ENCODE results near the gene DUSP9.
A peak's percentile ranks its signal among the peaks of the same experiment; 100 is the strongest.

Gene DUSP9

DNA sequence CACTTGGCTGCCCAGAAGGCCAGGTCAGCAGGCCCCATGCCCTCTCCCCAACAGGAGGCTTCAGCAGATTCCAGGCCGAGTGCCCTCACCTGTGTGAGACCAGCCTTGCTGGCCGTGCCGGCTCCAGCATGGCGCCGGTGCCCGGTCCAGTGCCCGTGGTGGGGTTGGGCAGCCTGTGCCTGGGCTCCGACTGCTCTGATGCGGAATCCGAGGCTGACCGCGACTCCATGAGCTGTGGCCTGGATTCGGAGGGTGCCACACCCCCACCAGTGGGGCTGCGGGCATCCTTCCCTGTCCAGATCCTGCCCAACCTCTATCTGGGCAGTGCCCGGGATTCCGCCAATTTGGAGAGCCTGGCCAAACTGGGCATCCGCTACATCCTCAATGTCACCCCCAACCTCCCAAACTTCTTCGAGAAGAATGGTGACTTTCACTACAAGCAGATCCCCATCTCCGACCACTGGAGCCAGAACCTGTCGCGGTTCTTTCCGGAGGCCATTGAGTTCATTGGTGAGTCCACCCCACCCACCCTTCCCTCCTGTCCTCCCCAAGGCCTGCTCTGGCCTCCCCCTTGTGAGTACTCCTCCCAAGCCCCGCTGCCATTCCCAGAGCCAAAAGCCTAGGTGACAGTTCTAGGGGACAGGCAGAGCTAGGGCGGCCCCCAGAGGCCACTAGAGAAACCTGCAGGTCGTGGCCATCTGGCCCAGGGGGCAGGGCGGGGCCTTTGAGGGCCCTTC, 2.3 kb downstream of the DUSP9 start:
- peak; percentile 22 for DNase-seq

DNA sequence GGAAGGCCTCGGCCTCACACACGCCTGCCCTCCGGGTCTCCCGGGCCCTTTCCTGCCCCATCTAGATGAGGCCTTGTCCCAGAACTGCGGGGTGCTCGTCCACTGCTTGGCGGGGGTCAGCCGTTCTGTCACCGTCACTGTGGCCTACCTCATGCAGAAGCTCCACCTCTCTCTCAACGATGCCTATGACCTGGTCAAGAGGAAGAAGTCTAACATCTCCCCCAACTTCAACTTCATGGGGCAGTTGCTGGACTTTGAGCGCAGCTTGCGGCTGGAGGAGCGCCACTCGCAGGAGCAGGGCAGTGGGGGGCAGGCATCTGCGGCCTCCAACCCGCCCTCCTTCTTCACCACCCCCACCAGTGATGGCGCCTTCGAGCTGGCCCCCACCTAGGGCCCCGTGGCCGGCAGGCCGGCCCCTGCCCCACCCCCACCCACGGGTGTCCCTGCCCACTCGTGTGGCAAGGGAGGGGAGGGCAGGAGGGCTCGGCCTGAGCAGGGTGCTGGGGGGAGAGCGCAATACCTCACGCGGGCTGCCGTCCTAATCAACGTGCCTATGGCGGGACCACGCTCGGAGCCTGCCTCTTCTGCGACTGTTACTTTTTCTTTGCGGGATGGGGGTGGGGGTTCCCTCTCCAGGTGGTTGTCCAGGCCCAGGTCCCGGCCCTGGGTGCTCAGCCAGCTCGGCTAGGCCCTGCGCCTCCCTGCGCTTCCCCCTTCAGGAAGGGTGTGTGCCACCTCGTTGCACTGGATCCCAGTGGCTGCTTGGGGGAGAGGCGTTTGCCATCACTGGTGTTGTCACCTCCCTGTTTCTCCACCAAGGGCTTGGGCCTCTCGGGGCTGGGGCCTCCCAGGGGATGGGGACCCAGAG, 3.1 kb downstream of the DUSP9 start:
- DNase-seq, result no peak

- no peak for DNase-seq
Measured at GRCh38 chrX:153650959-153651358, 4.0 kb downstream of the DUSP9 start.

DNA sequence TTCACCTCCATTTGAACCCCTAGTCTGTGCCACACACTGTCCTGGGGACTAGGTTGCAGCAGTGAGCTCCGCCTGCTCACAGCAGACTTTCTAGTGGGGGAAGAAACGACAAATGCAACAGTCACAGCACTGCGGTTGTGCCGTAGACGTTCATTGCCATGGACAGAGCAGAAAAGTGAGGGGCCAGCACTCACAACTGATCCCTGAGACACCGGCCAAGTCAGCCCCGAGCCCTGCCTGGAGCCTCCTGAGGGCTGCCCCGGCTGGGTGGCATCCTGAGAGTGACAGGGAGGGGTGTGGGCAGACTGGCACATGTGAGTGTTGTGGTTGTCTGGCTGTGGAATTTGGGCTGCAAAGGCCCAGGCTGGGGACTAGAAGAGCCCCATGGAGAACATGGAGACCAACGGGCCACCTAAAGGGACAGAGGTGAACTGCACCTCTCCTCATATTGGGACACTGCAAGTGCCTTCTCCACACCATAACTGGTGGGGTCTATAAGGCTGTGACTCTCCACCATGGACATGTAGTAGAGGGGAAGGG, 4.6 kb downstream of the DUSP9 start:
- no peak for DNase-seq

DNA sequence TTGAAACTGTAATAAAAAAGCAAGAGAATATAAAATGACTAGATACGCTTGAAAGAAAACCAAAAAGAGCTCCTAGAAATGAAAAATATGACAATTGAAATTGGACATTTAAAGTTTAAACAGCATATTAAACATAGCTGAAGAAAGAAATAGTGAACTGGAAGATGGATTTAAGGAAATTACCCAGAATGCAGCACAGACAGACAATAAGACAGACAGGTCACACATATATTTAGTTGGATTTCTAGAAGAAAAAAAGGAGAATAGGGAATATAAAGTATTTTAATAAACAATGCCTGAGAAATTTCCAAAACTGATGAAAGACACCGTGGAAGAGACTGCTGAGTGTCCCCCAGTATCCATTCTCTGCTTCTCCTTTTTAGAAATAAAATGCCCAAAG, 6.6 kb downstream of the DUSP9 start:
- no peak for DNase-seq

DNA sequence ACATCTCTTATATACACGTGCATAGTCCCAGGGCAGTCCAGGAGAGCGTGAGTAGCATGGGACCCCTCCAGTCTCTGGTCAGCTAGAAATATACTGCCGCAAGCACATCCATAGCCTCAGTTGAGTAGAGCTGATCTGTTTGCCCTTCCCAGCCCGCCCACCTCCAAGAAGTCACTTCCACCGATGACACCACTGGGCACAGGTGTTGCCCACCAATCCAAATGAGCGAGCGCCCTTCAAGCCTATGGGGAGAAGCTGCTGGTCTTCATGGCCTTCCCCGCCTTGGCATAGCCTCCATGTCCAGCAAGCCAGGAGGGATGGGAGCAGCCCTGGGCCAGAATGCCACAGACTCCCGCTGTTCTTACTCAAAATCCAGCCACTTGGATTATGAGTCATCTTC, 10.2 kb downstream of the DUSP9 start:
- no peak for DNase-seq

GRCh38 chrX:153659268-153659667, 12.3 kb downstream of the DUSP9 start:
- no peak for DNase-seq

DNA sequence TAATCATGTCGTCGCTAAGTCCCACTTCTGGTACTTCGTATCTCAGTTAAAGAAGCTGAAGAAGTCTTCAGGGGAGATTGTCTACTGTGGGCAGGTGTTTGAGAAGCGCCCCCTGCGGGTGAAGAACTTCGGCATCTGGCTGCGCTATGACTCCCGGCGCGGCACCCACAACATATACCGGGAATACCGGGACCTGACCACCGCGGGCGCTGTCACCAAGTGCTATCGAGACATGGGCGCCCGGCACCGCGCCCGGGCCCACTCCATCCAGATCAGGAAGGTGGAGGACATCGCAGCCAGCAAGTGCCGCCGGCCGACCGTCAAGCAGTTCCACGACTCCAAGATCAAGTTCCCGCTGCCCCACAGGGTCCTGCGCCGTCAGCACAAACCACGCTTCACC, 15.3 kb downstream of the DUSP9 start:
- DNase-seq, result no peak

- DNase-seq, result no peak
Measured at GRCh38 chrX:153665726-153666306, 18.8 kb downstream of the DUSP9 start.

DNA sequence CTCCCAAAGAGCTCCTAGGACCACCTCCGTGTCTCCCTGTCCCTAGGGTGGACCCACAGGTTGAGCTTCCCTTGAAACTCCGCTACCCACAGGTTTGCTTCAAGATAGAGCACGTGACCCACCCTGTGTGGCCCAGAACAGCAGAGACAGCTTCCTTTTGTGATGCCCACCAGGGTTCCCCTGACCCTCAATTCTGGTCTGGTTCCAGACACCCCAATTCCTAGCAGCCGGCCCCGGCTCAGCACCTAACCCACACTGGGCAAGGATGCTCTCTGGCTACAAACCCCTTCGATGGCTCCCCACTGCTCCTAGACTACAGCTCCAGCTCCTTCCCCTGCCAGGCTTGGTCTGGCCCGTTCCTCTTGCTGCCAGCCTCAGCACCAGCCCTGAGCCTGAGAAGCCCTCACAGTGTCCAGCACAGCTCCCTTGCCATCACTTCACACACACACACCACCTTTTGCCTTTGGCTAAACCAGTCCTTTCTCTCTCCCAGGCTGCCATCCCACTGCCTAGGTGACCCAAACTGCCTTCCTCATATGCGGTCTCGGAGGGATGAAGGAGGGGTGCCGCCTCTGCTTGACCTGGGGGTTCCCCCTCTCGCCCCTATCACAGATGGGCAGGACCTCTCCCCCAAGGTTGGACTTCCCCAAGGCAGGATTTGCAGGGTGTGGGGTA, 20.4 kb downstream of the DUSP9 start:
- DNase-seq, result no peak

DNA sequence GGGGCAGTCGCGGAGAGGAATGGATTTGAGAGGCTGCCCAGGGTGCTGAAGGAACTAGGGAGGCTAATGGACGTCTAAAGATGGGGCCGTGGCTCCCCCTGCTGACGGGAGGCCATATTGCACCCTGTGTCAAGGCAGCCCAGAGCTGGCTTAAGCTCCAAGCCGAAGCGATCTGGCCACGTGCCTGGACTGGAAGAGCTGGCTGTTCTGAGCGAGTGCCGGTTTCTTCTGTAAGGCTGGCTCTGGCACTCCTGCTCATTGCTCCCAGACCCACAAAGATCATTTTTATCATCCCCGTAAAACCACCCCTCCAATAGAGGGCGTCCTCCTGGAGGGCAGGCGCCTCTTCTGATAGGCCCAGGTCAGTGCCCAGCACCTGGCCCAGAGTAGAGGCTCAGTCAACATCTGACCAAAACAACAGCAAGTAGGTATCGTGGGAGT, 21.0 kb downstream of the DUSP9 start:
- peak; percentile 45 for DNase-seq

DNA sequence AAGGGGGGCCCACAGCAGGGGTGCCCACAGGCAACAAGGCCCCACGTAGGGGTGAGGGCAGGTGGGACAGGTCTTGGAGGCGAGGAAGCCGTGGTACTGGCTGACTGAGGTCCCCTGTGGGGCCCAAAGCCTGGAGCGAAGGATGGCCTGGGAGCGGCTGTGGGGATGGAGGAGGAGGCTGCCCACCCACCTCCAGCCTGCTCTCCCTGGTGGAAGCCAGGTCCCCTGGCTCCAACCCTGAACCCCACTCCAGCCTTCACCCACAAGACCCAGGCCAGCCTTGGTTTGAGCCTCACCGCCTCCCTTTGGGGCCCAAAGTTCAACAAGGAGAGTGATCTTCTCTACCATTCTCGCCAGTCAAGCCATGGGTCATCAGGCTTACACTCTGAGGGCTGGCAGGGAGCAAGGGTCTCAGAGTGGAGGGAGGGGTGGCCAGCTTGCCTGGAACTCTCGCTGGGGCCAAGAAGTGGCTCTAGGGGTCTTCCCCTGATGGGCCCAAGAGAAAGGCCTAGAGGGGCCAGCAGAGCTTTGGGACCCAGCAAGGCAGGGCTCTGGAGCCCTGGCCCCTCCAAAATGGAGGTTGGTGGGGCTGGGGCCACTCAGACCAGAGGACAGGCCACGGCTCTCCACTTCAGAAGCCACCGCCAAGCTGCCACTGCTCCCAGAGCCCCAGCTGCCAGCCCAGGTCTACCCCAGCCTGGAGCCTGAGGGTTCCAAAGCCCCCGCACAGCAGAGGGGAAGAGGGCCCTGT, 21.6 kb downstream of the DUSP9 start:
- no peak for DNase-seq

DNA sequence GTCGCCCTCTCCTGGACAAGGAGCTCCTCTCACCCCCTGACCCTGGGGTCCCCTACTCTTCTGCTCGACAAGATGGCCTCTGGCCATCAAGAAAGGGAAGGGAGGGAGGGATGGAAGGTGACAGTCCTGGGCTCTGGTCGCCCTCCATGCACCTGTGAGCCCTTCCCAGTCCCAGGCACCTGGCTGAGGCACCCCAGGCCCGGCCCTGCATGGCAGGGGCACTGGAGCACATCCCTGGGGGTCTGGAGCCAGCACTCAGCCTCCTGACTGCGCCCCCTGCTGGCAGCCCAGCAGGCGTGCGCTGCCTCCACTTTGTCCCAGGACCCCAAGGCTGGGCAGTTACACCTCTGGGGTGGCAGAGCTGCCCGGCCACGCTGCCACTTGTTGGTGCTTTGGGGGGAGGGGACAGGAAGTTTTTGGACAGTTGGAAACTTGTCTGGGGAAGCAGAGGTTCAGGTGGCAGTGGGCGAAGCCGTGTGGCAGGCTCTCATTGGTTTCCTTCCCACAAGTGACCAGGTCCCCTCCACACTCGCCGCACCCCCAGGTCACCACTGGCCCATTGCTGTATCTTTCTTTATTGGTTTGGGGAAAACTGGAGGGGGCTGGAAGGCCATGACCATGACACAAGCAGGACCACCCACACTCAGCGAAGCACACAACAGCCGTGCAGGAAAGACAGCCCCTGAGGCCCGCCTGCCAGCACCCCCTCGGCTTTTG, 22.3 kb downstream of the DUSP9 start:
- DNase-seq, result no peak

- no peak for DNase-seq
Measured at GRCh38 chrX:153669901-153670731, 23.1 kb downstream of the DUSP9 start.

DNA sequence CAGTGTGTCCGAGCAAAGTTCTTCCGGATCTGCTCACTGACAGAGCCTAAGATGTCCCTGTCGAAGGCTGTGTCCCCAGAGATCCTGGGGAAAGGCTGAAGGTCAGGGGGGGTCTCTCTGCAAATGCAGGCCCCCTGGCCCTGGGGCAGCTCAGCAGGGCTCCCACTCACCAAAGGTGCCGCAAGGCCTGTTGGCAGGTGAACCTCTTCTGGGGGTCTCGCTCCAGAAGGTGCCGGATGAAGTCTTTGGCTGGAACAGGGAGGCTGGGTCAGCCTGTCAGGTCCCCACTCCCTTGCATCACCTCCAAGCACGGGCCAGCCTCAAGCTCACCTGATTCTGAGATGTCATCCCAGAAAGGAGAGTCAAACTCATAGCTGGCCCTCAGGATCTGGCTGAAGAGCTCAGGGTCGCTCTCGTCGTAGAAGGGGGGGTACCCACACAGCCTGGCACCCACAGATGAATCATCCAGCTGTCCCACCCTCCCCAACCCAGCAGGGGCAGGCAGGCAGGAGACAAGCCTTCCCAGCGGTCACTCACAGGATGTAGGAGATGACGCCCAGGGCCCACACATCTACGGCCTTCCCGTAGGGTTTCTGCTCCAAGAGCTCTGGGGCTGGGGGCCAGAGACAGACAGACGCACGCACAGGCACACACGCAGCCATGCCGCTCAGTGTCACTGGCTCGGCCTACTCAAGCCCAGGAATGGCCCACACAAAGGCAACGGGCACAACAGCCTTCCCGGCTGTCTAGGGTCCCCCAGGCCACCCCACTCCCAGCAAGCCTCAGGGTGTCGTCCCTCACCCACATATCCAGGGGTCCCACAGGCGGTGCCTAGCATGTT, 24.0 kb downstream of the DUSP9 start:
- DNase-seq, result no peak

- DNase-seq, result no peak
Measured at GRCh38 chrX:153671589-153672530, 24.9 kb downstream of the DUSP9 start.

GRCh38 chrX:153672531-153673427, 25.8 kb downstream of the DUSP9 start:
- DNase-seq, result no peak
